K562 (cell line): ENCODE results near the gene PTGIR. TPM values are rescaled to one million over a fixed set of nuclear protein-coding genes. Genes with fewer than 3 reads are reported as not detected.
"Not testable (repeated sequence)": the region's sequence is repeated elsewhere in the genome, so short reads cannot be mapped to it uniquely, and the experiment has no call there.

Experiments
- ATF3 ChIP-seq, 2 experiments: fragments of 450-650 bp in 1 of 2; sonication (generic) in 1 of 2; formaldehyde crosslinking in 1 of 2; IDR thresholded peaks in 1 of 2; conservative IDR thresholded peaks in 1 of 2; 2 replicates each; pipeline versions ENCODE4 v1.6.1 to v1.8.1; 2016 to 2023; ENCODE audit warnings: mild to moderate bottlenecking in 2 of 2, moderate library complexity in 2 of 2, inconsistent platforms in 1 of 2, missing genetic modification reagents in 1 of 2
- CBFA2T2 ChIP-seq: fragments of 450-650 bp; conservative IDR thresholded peaks from 2 replicates; pipeline ENCODE4 v1.6.1; 2017; ENCODE audit warnings: mild to moderate bottlenecking
- CBFA2T3 ChIP-seq: fragments of 450-650 bp; IDR thresholded peaks from 2 replicates; pipeline ENCODE4 v1.6.1; 2017
- CREM ChIP-seq: IDR thresholded peaks from 2 replicates; pipeline ENCODE4 v1.6.1; 2014; ENCODE audit warnings: antibody characterized with exemption, low read depth
- CTBP1 ChIP-seq: fragments of 450-650 bp; IDR thresholded peaks from 2 replicates; pipeline ENCODE4 v1.6.1; 2016; ENCODE audit warnings: borderline replicate concordance
- DPF2 ChIP-seq: fragments of 450-650 bp; IDR thresholded peaks from 2 replicates; pipeline ENCODE4 v1.6.1; 2016
- EP300 ChIP-seq: IDR thresholded peaks from 2 replicates; pipeline ENCODE4 v1.6.1; 2012; ENCODE audit warnings: low read length, improper control_type of control experiment
- EP400 ChIP-seq: fragments of 450-650 bp; IDR thresholded peaks from 2 replicates; pipeline ENCODE4 v1.6.1; 2017; ENCODE audit warnings: antibody characterized with exemption, mild to moderate bottlenecking, moderate library complexity
- ETV5 ChIP-seq: sonication (generic); formaldehyde crosslinking; IDR thresholded peaks from 2 replicates; pipeline ENCODE4 v1.4.0; 2020; ENCODE audit warnings: low read depth, mild to moderate bottlenecking, missing genetic modification reagents
- HDAC2 ChIP-seq: fragments of 450-650 bp; IDR thresholded peaks from 2 replicates; pipeline ENCODE4 v1.6.1; 2016; ENCODE audit warnings: mild to moderate bottlenecking
- HLTF ChIP-seq: fragments of 450-650 bp; IDR thresholded peaks from 2 replicates; pipeline ENCODE4 v1.6.1; 2016
- KAT8 ChIP-seq: fragments of 450-650 bp; IDR thresholded peaks from 2 replicates; pipeline ENCODE4 v1.6.1; 2016; ENCODE audit warnings: low read depth, mild to moderate bottlenecking
- KLF6 ChIP-seq: fragments of 250-450 bp; sonication (Bioruptor Pico); IDR thresholded peaks from 2 replicates; pipeline ENCODE4 v1.4.0; 2020; ENCODE audit warnings: mild to moderate bottlenecking, moderate library complexity, borderline replicate concordance
- L3MBTL2 ChIP-seq: fragments of 450-650 bp; IDR thresholded peaks from 2 replicates; pipeline ENCODE4 v1.6.1; 2016; ENCODE audit warnings: mild to moderate bottlenecking, moderate library complexity
- PKNOX1 ChIP-seq: fragments of 450-650 bp; IDR thresholded peaks from 2 replicates; pipeline ENCODE4 v1.6.1; 2016
- RAD51 ChIP-seq: fragments of 450-650 bp; IDR thresholded peaks from 2 replicates; pipeline ENCODE4 v1.7.1; 2016; ENCODE audit warnings: low read depth, mild to moderate bottlenecking, borderline replicate concordance
- RNF2 ChIP-seq: sonication (generic); IDR thresholded peaks from 2 replicates; pipeline ENCODE4 v1.6.1; 2016
- SMARCA4 ChIP-seq: fragments of 450-650 bp; IDR thresholded peaks from 2 replicates; pipeline ENCODE4 v1.6.1; 2016
- TCF3 ChIP-seq: sonication (generic); formaldehyde crosslinking; IDR thresholded peaks from 2 replicates; pipeline ENCODE4 v1.4.0; 2020; ENCODE audit warnings: mild to moderate bottlenecking, missing genetic modification reagents
- TCF7 ChIP-seq: sonication (generic); IDR thresholded peaks from 2 replicates; pipeline ENCODE4 v1.6.1; 2016; ENCODE audit warnings: antibody characterized with exemption, borderline replicate concordance
- TEAD4 ChIP-seq, 2 experiments: sonication (generic) in 1 of 2; formaldehyde crosslinking in 1 of 2; IDR thresholded peaks; 2 replicates each; pipeline versions ENCODE4 v1.6.1 to v1.8.0; 2012 to 2022; ENCODE audit warnings: borderline replicate concordance in 1 of 2, inconsistent platforms in 1 of 2, low read length in 1 of 2, mild to moderate bottlenecking in 1 of 2, missing genetic modification reagents in 1 of 2
- TFE3 ChIP-seq: fragments of 450-650 bp; formaldehyde crosslinking; IDR thresholded peaks from 2 replicates; pipeline ENCODE4 v1.4.0; 2020; ENCODE audit warnings: mild to moderate bottlenecking, mixed read lengths
- YY1 ChIP-seq, 3 experiments: IDR thresholded peaks; 2 replicates each; pipeline ENCODE4 v1.6.1; 2011; ENCODE audit warnings: low read length in 2 of 3, mild to moderate bottlenecking in 2 of 3, moderate library complexity in 2 of 3, borderline replicate concordance in 1 of 3, control low read depth in 1 of 3, low read depth in 1 of 3; ENCODE audit not compliant: insufficient read depth in 3 of 3, insufficient replicate concordance in 2 of 3, control insufficient read depth in 1 of 3, insufficient read length in 1 of 3; ENCODE audit errors: extremely low read depth in 1 of 3
- ZNF175 ChIP-seq: fragments of 200-800 bp; sonication (Bioruptor generic); IDR thresholded peaks from 2 replicates; pipeline ENCODE4 v1.6.1; 2016; ENCODE audit warnings: low read depth, mild to moderate bottlenecking, missing genetic modification characterization, missing compliant biosample characterization
- ZNF3 ChIP-seq: fragments of 250-450 bp; sonication (Bioruptor Pico); IDR thresholded peaks from 2 replicates; pipeline ENCODE4 v1.5.0; 2021; ENCODE audit warnings: mild to moderate bottlenecking, moderate library complexity
- ZNF583 ChIP-seq: fragments of 250-450 bp; sonication (Bioruptor Pico); IDR thresholded peaks from 2 replicates; pipeline ENCODE4 v1.4.0; 2020
- polyA plus RNA-seq, 8 experiments: library from polyadenylated mRNA; depleted of rRNA in 4 of 8; stranded (reverse) in 5 of 8; unstranded in 3 of 8; fragments of >200 nt; fragmentation: Nextera tagmentation in 2 of 8; fragmentation: Illumina TruSeq in 1 of 8; extraction: Ambion mirVana in 2 of 8; extraction: Trizol in 1 of 8; gene quantifications; 2 replicates each; pipeline versions ENCODE4 v1.2.1 to v1.2.3, GENCODE V29; 2011 to 2014; ENCODE audit warnings: inconsistent platforms in 1 of 8, missing spikeins in 1 of 8
- total RNA-seq, 7 experiments: library from RNA; depleted of rRNA in 6 of 7; stranded (reverse); fragments of >200 nt in 6 of 7; fragmentation: Illumina TruSeq in 2 of 7; extraction: Trizol in 2 of 7; gene quantifications; 2 replicates each; pipeline versions ENCODE4 v1.2.1 to v1.2.3, GENCODE V29; 2011 to 2021; ENCODE audit warnings: low replicate concordance in 1 of 7

Gene PTGIR
- total and polyA plus RNA-seq, 9 of the 15 experiments (the other 6 are each of a cell fraction or from before 2014, with no cell fraction given): 0.11 to 3.4 (median 1.1) TPM; not detected in 1

- TF ChIP-seq ATF3 (IDR thresholded peaks at IDR 0.05) (0 out of 2 replicates have a peak, but pooled peaks have one; percentile 10), YY1 (IDR thresholded peaks at IDR 0.05; ENCODE audit: borderline replicate concordance in 1 of 3, control insufficient read depth in 1 of 3, extremely low read depth in 1 of 3, insufficient read depth in 3 of 3, insufficient read length in 1 of 3, insufficient replicate concordance in 2 of 3, low read depth in 1 of 3, low read length in 2 of 3) (peak; percentile 43 to 93 (median 56)), CTBP1 (peak; percentile 39; the same call in 1 of the 2 replicates), ZNF175 (CRISPR knock-in tag) (peak; percentile 45; the same call in 1 of the 2 replicates), CBFA2T3 (peak; percentile 83), KLF6 (CRISPR knock-in tag) (0 out of 2 replicates have a peak, but pooled peaks have one; percentile 18), RAD51 (peak; percentile 69; the same call in 1 of the 2 replicates), EP400 (peak; percentile 36; the same call in 1 of the 2 replicates), TCF3 (CRISPR knock-in tag) (peak; percentile 81), PKNOX1 (peak; percentile 58; the same call in 1 of the 2 replicates), TEAD4 (IDR thresholded peaks at IDR 0.05; ENCODE audit: low read length) (peak; percentile 84), TFE3 (CRISPR knock-in tag) (peak; percentile 19; the same call in 1 of the 2 replicates), CREM (peak; percentile 10; the same call in 1 of the 2 replicates), HLTF (0 out of 2 replicates have a peak, but pooled peaks have one; percentile 46), L3MBTL2 (peak; percentile 70), ZNF3 (CRISPR knock-in tag) (0 out of 2 replicates have a peak, but pooled peaks have one; percentile 71), SMARCA4 (peak; percentile 62; the same call in 1 of the 2 replicates), ZNF583 (CRISPR knock-in tag) (peak; percentile 23; the same call in 1 of the 2 replicates), EP300 (peak; percentile 58; the same call in 1 of the 2 replicates), TCF7 (peak; percentile 98), ETV5 (CRISPR knock-in tag) (0 out of 2 replicates have a peak, but pooled peaks have one; percentile 17), CBFA2T2 (peak; percentile 70), DPF2 (peak; percentile 44; the same call in 1 of the 2 replicates), HDAC2 (0 out of 2 replicates have a peak, but pooled peaks have one; percentile 43), KAT8 (peak; percentile 82), RNF2 (peak; percentile 56; the same call in 1 of the 2 replicates)
- not testable (repeated sequence) for TF ChIP-seq ATF3 (CRISPR knock-in tag; conservative IDR thresholded peaks at IDR 0.05); TEAD4 (CRISPR knock-in tag; IDR thresholded peaks at IDR 0.05; ENCODE audit: borderline replicate concordance)
These were observed 4.1 kb upstream of the PTGIR start (continued) for GRCh38 chr19:46628970-46629369.
